Loucy (cell line): ENCODE results near the gene APC2.

Experiments used
- H2AFZ ChIP-seq: fragments of 200-600 bp; sonication (generic); 2 replicates; pipeline ENCODE4 v1.6.0; 2016; ENCODE audit warnings: antibody characterized with exemption, mild to moderate bottlenecking, low read length, moderate library complexity
- H3F3A ChIP-seq: fragments of 200-600 bp; 2 replicates; pipeline ENCODE4 v1.6.0; 2016; ENCODE audit warnings: antibody characterized with exemption, low read depth, mild to moderate bottlenecking
- H3K27me3 ChIP-seq: fragments of 200-600 bp; sonication (generic); 2 replicates; pipeline ENCODE4 v1.6.1; 2014; ENCODE audit warnings: low read length, mild to moderate bottlenecking; ENCODE audit not compliant: insufficient read depth, poor library complexity, severe bottlenecking
- H3K36me3 ChIP-seq: fragments of 200-600 bp; sonication (generic); 2 replicates; pipeline ENCODE4 v1.6.1; 2016; ENCODE audit warnings: low read length; ENCODE audit not compliant: insufficient read depth
- H3K4me1 ChIP-seq: fragments of 200-600 bp; sonication (generic); 2 replicates; pipeline ENCODE4 v1.5.1; 2014; ENCODE audit warnings: low read length, mild to moderate bottlenecking; ENCODE audit not compliant: insufficient read depth, poor library complexity, severe bottlenecking
- H3K4me2 ChIP-seq: fragments of 200-600 bp; sonication (generic); 2 replicates; pipeline ENCODE4 v1.6.0; 2014; ENCODE audit warnings: antibody characterized with exemption, low read length, low read depth, mild to moderate bottlenecking; ENCODE audit not compliant: poor library complexity, severe bottlenecking
- H3K4me3 ChIP-seq: fragments of 200-600 bp; sonication (generic); 2 replicates; pipeline ENCODE4 v1.5.1; 2014; ENCODE audit warnings: low read length, mild to moderate bottlenecking, mixed read lengths; ENCODE audit not compliant: poor library complexity, severe bottlenecking
- H3K79me2 ChIP-seq: fragments of 200-600 bp; sonication (generic); 2 replicates; pipeline ENCODE4 v1.6.1; 2014; ENCODE audit warnings: low read length; ENCODE audit not compliant: insufficient read depth
- H3K9ac ChIP-seq: fragments of 200-600 bp; sonication (generic); 2 replicates; pipeline ENCODE4 v1.6.0; 2014; ENCODE audit warnings: mild to moderate bottlenecking, low read depth, low read length, moderate library complexity; ENCODE audit not compliant: poor library complexity, severe bottlenecking
- H3K9me2 ChIP-seq: fragments of 200-600 bp; sonication (generic); replicated peaks from 2 replicates; pipeline ENCODE4 v1.6.1; 2016; ENCODE audit warnings: low read depth, low read length, mixed read lengths
- H3K9me3 ChIP-seq: fragments of 200-600 bp; sonication (generic); 2 replicates; pipeline ENCODE4 v1.6.1; 2014; ENCODE audit warnings: mild to moderate bottlenecking, antibody characterized with exemption, low read length, low read depth; ENCODE audit not compliant: insufficient read depth
- H4K20me1 ChIP-seq: fragments of 200-600 bp; sonication (generic); 2 replicates; pipeline ENCODE4 v1.6.0; 2014; ENCODE audit warnings: antibody characterized with exemption, low read length, mild to moderate bottlenecking; ENCODE audit not compliant: insufficient read depth, poor library complexity, severe bottlenecking
- EZH2phosphoT487 ChIP-seq: fragments of 200-600 bp; IDR thresholded peaks from 2 replicates; pipeline ENCODE4 v1.6.1; 2018; ENCODE audit warnings: antibody characterized with exemption, mild to moderate bottlenecking, moderate library complexity, borderline replicate concordance
- TF ChIP-seq, protein P1 (sequence below): fragments of 200-600 bp; sonication (generic); conservative IDR thresholded peaks from 2 replicates; pipeline ENCODE4 v1.5.1; 2014; ENCODE audit warnings: mild to moderate bottlenecking, antibody characterized with exemption, low read length

APC2 gene

DNA sequence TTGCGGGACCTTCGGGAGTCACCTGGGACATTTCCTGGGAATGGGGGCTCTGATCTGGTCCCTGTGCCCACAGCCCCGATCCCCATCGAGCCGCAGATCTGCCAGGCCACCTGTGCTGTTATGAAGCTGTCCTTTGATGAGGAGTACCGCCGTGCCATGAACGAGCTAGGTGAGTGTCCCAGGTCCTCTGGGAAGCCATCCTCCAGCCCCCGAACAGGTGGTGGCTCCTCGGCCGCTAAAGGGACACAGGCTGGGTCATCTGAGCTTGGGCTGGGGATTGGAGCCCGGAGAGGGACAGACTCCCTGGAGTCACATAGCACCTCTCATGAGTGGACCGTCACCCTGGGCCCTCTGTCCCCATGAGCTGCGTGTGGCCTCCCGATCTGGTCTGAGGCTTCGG lies 8.0 kb downstream of the APC2 start:
- no peaks in the 10 kb centered on the region for H3K27me3 ChIP-seq

DNA sequence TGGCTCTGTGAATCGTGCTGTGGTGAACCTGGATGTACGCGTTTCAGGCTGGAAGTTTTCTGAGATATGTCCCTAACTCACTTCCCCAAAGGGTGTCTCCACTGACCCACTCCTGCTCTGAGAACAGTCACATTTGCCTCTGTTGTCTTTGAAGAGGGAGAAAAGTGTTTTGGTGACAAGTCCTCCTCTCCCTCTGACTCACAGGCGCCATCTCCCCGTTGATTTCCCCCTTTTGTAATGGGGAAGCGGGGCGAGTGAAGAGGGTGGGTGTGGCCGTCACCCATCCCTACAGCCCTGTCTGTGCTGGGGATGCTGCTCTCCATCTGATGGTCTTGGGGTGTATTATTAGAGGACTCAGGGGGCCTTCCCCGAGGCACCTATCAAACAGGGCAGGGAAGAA lies 9.6 kb downstream of the APC2 start:
- H3K9me3 ChIP-seq: no peaks in the 10 kb centered on the region
- no peak overlapping the region for H2AFZ ChIP-seq
- no peak overlapping the region for H3K9ac ChIP-seq
- H3K4me2 ChIP-seq: no peak overlapping the region
- peaks cover 8% of the 10 kb centered on the region for H3K4me1 ChIP-seq
- H3K4me3 ChIP-seq: no peak overlapping the region
- no peaks in the 10 kb centered on the region for H3K36me3 ChIP-seq
- H3F3A ChIP-seq: no peaks in the 10 kb centered on the region
- no peaks in the 10 kb centered on the region for H4K20me1 ChIP-seq
- TF ChIP-seq, protein P1, sequence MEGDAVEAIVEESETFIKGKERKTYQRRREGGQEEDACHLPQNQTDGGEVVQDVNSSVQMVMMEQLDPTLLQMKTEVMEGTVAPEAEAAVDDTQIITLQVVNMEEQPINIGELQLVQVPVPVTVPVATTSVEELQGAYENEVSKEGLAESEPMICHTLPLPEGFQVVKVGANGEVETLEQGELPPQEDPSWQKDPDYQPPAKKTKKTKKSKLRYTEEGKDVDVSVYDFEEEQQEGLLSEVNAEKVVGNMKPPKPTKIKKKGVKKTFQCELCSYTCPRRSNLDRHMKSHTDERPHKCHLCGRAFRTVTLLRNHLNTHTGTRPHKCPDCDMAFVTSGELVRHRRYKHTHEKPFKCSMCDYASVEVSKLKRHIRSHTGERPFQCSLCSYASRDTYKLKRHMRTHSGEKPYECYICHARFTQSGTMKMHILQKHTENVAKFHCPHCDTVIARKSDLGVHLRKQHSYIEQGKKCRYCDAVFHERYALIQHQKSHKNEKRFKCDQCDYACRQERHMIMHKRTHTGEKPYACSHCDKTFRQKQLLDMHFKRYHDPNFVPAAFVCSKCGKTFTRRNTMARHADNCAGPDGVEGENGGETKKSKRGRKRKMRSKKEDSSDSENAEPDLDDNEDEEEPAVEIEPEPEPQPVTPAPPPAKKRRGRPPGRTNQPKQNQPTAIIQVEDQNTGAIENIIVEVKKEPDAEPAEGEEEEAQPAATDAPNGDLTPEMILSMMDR: no peak
- TF ChIP-seq EZH2phosphoT487: no peak
- H3K27me3 ChIP-seq: no peaks in the 10 kb centered on the region
- no peaks in the 10 kb centered on the region for H3K79me2 ChIP-seq
- H3K9me2 ChIP-seq: no peaks in the 10 kb centered on the region

More for the DNA sequence above, 8.0 kb downstream of the APC2 start:
- Histone ChIP-seq H3K9me2 (no peaks in the 10 kb centered on the region), H3K4me2 (no peak overlapping the region), H3K9me3 (no peaks in the 10 kb centered on the region), H3K4me3 (no peak overlapping the region), H3F3A (no peaks in the 10 kb centered on the region), H3K36me3 (no peaks in the 10 kb centered on the region), H3K79me2 (no peaks in the 10 kb centered on the region), H2AFZ (no peak overlapping the region), H3K4me1 (peaks cover 8% of the 10 kb centered on the region), H4K20me1 (no peaks in the 10 kb centered on the region), H3K9ac (no peak overlapping the region)
- TF ChIP-seq, protein P1: no peak
- TF ChIP-seq EZH2phosphoT487: no peak

DNA sequence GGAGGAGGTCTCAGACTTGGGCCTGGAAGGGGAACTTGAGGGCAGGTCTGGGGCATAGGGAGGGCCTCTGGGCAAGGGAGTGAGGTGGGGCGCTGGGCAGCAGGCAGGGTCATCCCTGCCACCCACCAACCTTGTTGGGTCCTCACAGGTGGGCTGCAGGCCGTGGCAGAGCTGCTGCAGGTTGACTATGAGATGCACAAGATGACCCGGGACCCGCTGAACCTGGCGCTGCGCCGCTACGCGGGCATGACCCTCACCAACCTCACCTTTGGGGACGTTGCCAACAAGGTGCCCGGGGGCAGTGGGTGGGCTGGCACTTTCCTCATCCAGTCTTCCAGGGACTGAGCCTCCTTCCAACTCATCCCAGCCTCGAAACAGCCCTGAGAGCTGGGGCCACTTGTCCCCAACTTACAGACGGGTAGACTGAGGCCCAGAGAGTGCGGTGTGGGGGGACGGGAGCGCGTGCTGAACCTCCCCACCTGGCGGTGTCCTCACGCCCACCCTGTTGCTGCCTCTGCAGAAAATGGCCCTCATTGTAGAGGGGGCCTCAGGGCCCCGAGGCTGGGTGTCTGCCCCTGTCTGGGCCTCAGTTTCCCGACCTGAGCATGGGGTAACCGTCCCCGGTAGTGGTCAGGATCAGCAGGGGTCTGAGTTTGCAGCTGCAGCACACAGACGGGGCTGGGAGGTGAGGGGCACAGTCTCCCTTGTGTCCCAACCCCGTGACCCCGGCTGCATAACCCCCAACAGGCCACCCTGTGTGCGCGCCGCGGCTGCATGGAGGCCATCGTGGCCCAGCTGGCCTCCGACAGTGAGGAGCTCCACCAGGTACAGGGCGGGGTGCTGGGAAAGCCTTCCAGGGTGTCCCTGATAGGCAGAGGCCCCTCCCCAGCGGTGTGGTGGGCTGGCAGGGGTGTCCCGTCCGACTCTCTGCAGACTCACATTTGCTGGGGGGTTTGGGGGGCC lies 10.4 kb downstream of the APC2 start:
- no peak overlapping the region for H3K4me3 ChIP-seq
- H3K9me3 ChIP-seq: no peaks in the 10 kb centered on the region
- H3K4me2 ChIP-seq: no peak overlapping the region
- no peaks in the 10 kb centered on the region for H3K36me3 ChIP-seq
- no peaks in the 10 kb centered on the region for H3K27me3 ChIP-seq
- H3K9ac ChIP-seq: no peak overlapping the region
- TF ChIP-seq EZH2phosphoT487: no peak
- TF ChIP-seq, protein P1: no peak
- no peaks in the 10 kb centered on the region for H3F3A ChIP-seq
- peaks cover 4% of the 10 kb centered on the region for H3K4me1 ChIP-seq
- no peaks in the 10 kb centered on the region for H3K9me2 ChIP-seq
- no peaks in the 10 kb centered on the region for H4K20me1 ChIP-seq
- H3K79me2 ChIP-seq: no peaks in the 10 kb centered on the region
- no peak overlapping the region for H2AFZ ChIP-seq
